Measurements from ENCODE around the gene RHEBL1.

The RHEBL1 gene

GRCh38 chr12:49026101-49026500 is 43.7 kb downstream of the RHEBL1 start:
- no peak for DNase-seq
- H3K27me3 Mint-ChIP-seq: no peaks in the 10 kb centered on the region
- H3K4me3 Mint-ChIP-seq: no peak overlapping the region
- H3K9me3 Mint-ChIP-seq: no peaks in the 10 kb centered on the region
- H3K4me1 Mint-ChIP-seq: no peaks in the 10 kb centered on the region
- no peak overlapping the region for H3K27ac Mint-ChIP-seq
- no peak for ATAC-seq

- ATAC-seq (no peak), DNase-seq (no peak)
- Mint-ChIP-seq H3K4me3 (no peak overlapping the region), H3K27me3 (no peaks in the 10 kb centered on the region), H3K27ac (no peak overlapping the region), H3K9me3 (no peaks in the 10 kb centered on the region), H3K4me1 (no peaks in the 10 kb centered on the region)
Observed at GRCh38 chr12:49025463-49025862, 44.3 kb downstream of the RHEBL1 start.

GRCh38 chr12:49024543-49024942 is 45.2 kb downstream of the RHEBL1 start:
- Mint-ChIP-seq H3K27ac (peak overlapping the region in 1 of 2 donors; percentile 57), H3K4me3 (no peak overlapping the region), H3K27me3 (no peaks in the 10 kb centered on the region), H3K9me3 (no peaks in the 10 kb centered on the region), H3K4me1 (peaks cover 6% of the 10 kb centered on the region)
- ATAC-seq (no peak), DNase-seq (no peak)

- Mint-ChIP-seq H3K27me3 (no peaks in the 10 kb centered on the region), H3K27ac (no peak overlapping the region), H3K4me1 (peaks cover 14% of the 10 kb centered on the region), H3K9me3 (no peaks in the 10 kb centered on the region), H3K4me3 (no peak overlapping the region)
- ATAC-seq (no peak), DNase-seq (no peak)
Observed at GRCh38 chr12:49023812-49024211, 46.0 kb downstream of the RHEBL1 start.

GRCh38 chr12:49022558-49023178 is 47.1 kb downstream of the RHEBL1 start:
- Mint-ChIP-seq H3K9me3 (no peaks in the 10 kb centered on the region), H3K4me3 (no peak overlapping the region), H3K27ac (peak overlapping the region in 1 of 2 donors; percentile 27), H3K27me3 (no peaks in the 10 kb centered on the region), H3K4me1 (peaks cover 21% of the 10 kb centered on the region)
- ATAC-seq (no peak), DNase-seq (no peak)

- no peak overlapping the region for H3K27ac Mint-ChIP-seq
- no peak for ATAC-seq
- no peak for DNase-seq
- H3K27me3 Mint-ChIP-seq: no peaks in the 10 kb centered on the region
- no peak overlapping the region for H3K4me3 Mint-ChIP-seq
- peaks cover 33% of the 10 kb centered on the region for H3K4me1 Mint-ChIP-seq
- no peaks in the 10 kb centered on the region for H3K9me3 Mint-ChIP-seq
Observed at GRCh38 chr12:49021292-49021915, 48.4 kb downstream of the RHEBL1 start.

GRCh38 chr12:49020441-49020840 is 49.3 kb downstream of the RHEBL1 start:
- no peak for ATAC-seq
- no peak overlapping the region for H3K27ac Mint-ChIP-seq

GRCh38 chr12:49019443-49020324 is 50.1 kb downstream of the RHEBL1 start:
- Mint-ChIP-seq H3K27me3 (no peaks in the 10 kb centered on the region), H3K9me3 (no peaks in the 10 kb centered on the region), H3K4me1 (peaks cover 46% of the 10 kb centered on the region), H3K27ac (peak overlapping the region; percentile 90 to 94), H3K4me3 (peak overlapping the region; percentile 83 to 91)
- ATAC-seq: peak; percentile 23
- peak; percentile 40 to 49 for DNase-seq

More at GRCh38 chr12:49020441-49020840, 49.3 kb downstream of the RHEBL1 start:
- Mint-ChIP-seq H3K4me3 (no peak overlapping the region), H3K4me1 (peaks cover 41% of the 10 kb centered on the region), H3K27me3 (no peaks in the 10 kb centered on the region), H3K9me3 (no peaks in the 10 kb centered on the region)
- DNase-seq: no peak

- ATAC-seq (peak; percentile 31), DNase-seq (no peak)
- H3K4me3 Mint-ChIP-seq: peak overlapping the region; percentile 91 to 93
- H3K9me3 Mint-ChIP-seq: no peaks in the 10 kb centered on the region
- H3K4me1 Mint-ChIP-seq: peaks cover 52% of the 10 kb centered on the region
- peak overlapping the region; percentile 97 to 98 for H3K27ac Mint-ChIP-seq
- no peaks in the 10 kb centered on the region for H3K27me3 Mint-ChIP-seq
Observed at GRCh38 chr12:49019120-49019430, 50.7 kb downstream of the RHEBL1 start.

GRCh38 chr12:49018261-49019119 is 51.3 kb downstream of the RHEBL1 start, which contains the start of gene PRKAG1:
TSS of gene PRKAG1 (minus strand) at chr12:49018776. CDS start at chr12:49018740, 36 bp downstream.
- Mint-ChIP-seq H3K27me3 (no peaks in the 10 kb centered on the region), H3K4me3 (peak within 1 kb of the TSS; percentile 91 to 93), H3K4me1 (peaks cover 52% of the 10 kb centered on the region), H3K27ac (peak within 1 kb of the TSS; percentile 97 to 98), H3K9me3 (no peaks in the 10 kb centered on the region)
- peak; percentile 91 for ATAC-seq
- peak; percentile 93 to 97 for DNase-seq

- H3K4me1 Mint-ChIP-seq: peaks cover 52% of the 10 kb centered on the region
- DNase-seq (peak in 1 of 2 donors; percentile 41), ATAC-seq (peak; percentile 25)
- H3K27ac Mint-ChIP-seq: peak overlapping the region; percentile 97 to 98
- peak overlapping the region; percentile 91 to 93 for H3K4me3 Mint-ChIP-seq
- no peaks in the 10 kb centered on the region for H3K27me3 Mint-ChIP-seq
- no peaks in the 10 kb centered on the region for H3K9me3 Mint-ChIP-seq
Observed at GRCh38 chr12:49017891-49018260, 51.9 kb downstream of the RHEBL1 start.

- DNase-seq: no peak
- H3K4me3 Mint-ChIP-seq: no peak overlapping the region
- no peaks in the 10 kb centered on the region for H3K27me3 Mint-ChIP-seq
- no peaks in the 10 kb centered on the region for H3K9me3 Mint-ChIP-seq
- no peak overlapping the region for H3K27ac Mint-ChIP-seq
- H3K4me1 Mint-ChIP-seq: peaks cover 52% of the 10 kb centered on the region
- ATAC-seq: no peak
Observed at GRCh38 chr12:49015196-49015595, 54.6 kb downstream of the RHEBL1 start.
